Mucosa of rectum (tissue), 2 donors: ENCODE measurements around the gene RANBP2.

Experiments
- H3K27ac ChIP-seq, 2 donors: one replicate each; pipeline ENCODE4 v1.7.0; 2013; ENCODE audit warnings: inconsistent platforms in 2 of 2, low read depth in 2 of 2, low read length in 2 of 2
- H3K27me3 ChIP-seq, 2 donors: one replicate each; pipeline ENCODE4 v1.7.0; 2013; ENCODE audit warnings: low read length in 2 of 2; ENCODE audit not compliant: control insufficient read depth in 2 of 2, insufficient read depth in 2 of 2
- H3K36me3 ChIP-seq, 2 donors: one replicate each; pipeline ENCODE4 v1.7.0; 2013; ENCODE audit warnings: low read length in 2 of 2; ENCODE audit not compliant: control insufficient read depth in 2 of 2, insufficient read depth in 2 of 2
- H3K4me1 ChIP-seq, 2 donors: one replicate each; pipeline ENCODE4 v1.7.0; 2013; ENCODE audit warnings: low read length in 2 of 2, mild to moderate bottlenecking in 1 of 2; ENCODE audit not compliant: control insufficient read depth in 2 of 2, insufficient read depth in 2 of 2
- H3K4me3 ChIP-seq, 2 donors: one replicate each; pipeline ENCODE4 v1.7.0; 2013; ENCODE audit warnings: low read length in 2 of 2
- H3K9ac ChIP-seq, 2 donors: one replicate each; pipeline ENCODE4 v1.7.0; 2013; ENCODE audit warnings: low read length in 2 of 2, low read depth in 1 of 2, mild to moderate bottlenecking in 1 of 2
- H3K9me3 ChIP-seq, 2 donors: one replicate each; pipeline ENCODE4 v1.7.0; 2013; ENCODE audit warnings: low read length in 2 of 2; ENCODE audit not compliant: control insufficient read depth in 2 of 2
- donor health status: healthy.
- donor health status: Normal muscosa, but diverticular disease.

RANBP2 gene

DNA sequence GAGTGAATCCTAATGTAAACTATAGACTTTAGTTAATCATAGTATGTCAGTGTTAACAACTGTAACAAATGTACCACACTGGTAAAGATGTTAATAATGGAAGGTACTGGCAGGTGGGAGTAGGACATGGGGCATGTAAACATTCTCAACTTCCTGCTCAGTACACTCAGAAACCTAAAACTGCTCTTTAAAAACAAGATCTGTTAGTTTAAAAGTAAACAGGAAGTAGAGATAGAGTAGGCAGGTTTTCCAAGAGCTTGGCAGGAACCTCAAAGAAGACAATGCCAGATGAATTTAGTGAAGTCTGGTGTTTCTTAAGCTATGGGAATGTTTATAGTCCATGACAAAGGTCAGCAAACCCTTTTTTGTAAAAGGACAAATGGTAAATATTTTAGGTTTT is 113.9 kb downstream of the RANBP2 start:
- no peaks in the 10 kb centered on the region for H3K9me3 ChIP-seq
- H3K36me3 ChIP-seq = no peaks in the 10 kb centered on the region
- no peak overlapping the region for H3K9ac ChIP-seq
- H3K4me3 ChIP-seq = no peak overlapping the region
- no peak overlapping the region for H3K27ac ChIP-seq
- no peaks in the 10 kb centered on the region for H3K4me1 ChIP-seq
- H3K27me3 ChIP-seq = no peaks in the 10 kb centered on the region

DNA sequence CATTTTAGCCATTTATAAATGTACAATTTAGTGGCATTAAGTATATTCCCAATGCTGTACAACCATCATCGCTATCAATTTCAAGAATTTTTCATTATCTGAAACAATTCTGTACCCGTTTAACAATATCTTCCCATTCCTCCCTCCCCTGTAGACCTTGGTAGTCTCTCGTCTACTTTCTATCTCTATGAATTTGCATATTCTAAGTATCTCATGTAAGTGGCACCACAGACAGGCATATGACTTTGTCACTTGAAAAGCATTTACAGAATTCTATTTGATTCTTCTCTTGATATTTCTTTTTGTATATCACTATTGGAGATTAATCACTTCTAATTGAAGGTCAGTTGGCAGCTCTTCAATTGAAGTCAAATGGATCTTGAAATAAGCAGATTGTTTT is 115.3 kb downstream of the RANBP2 start:
- H3K9ac ChIP-seq = no peak overlapping the region
- H3K4me3 ChIP-seq = no peak overlapping the region
- H3K36me3 ChIP-seq = no peaks in the 10 kb centered on the region
- no peaks in the 10 kb centered on the region for H3K9me3 ChIP-seq
- H3K27me3 ChIP-seq = no peaks in the 10 kb centered on the region
- no peak overlapping the region for H3K27ac ChIP-seq
- no peaks in the 10 kb centered on the region for H3K4me1 ChIP-seq

DNA sequence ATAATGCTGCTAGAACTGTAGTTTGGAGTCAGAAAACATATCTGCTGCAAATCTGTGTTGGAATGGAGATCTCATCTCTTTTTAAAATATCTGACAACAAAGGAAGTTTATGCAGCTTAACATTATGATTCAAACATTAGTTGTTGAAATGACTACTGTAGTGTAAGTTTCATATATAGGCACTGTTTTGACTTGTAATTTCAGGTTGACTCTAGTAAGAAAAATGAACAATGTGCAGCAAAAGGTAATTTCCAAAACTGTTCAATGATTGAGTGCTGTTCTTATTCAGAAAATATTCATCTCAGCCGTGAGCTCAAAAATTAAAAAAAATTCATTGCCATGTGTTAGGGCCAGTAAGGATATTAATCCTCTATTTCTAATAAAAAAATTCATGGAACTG is 115.8 kb downstream of the RANBP2 start:
- Histone ChIP-seq H3K36me3 (no peaks in the 10 kb centered on the region), H3K4me3 (no peak overlapping the region), H3K9me3 (no peaks in the 10 kb centered on the region), H3K27me3 (no peaks in the 10 kb centered on the region), H3K4me1 (no peaks in the 10 kb centered on the region), H3K9ac (no peak overlapping the region), H3K27ac (no peak overlapping the region)
